ENCODE measurements around the gene RAB22A. TPM values are rescaled to one million over a fixed set of nuclear protein-coding genes. Genes with fewer than 3 reads are reported as not detected.

RAB22A gene
- total RNA-seq = 10 to 100 TPM; 17.5 to 22.0 TPM

DNA sequence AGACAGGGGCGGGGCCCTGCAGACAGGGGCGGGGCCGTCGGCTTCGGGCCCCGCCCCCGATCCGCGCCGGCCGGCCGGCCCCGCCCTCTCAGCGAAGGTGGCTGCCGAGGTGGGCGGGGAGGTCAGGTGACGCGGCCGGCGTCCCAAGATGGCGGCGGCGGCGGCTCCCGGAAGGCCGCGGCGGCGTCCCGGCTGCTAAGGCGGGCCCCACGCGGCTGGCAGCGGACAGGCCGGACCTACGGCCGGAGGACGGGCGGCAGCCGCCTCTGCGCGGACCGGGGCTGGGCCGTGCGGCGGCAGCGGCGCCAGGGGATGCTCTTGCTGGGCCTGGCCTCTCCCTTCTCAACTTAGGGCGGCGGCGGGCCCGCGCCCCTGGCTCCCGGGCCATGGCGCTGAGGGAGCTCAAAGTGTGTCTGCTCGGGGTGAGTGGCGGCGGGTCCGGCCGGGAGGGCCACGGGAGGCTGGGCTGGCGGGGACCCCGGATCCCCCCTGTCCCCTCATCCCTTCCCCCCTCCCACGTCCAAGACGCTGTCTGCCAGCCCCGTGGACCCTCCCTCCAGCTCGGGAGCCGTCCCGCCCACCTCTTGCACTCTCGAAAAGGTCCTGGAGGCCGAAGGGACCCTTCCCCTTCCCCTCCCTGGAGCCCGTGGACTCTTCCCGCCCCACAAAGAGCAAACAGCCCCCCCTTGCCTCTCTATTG, at the start of gene RAB22A:
Gene RAB22A (plus strand): TSS at position 125 of the 700 bp plus-strand sequence. CDS start 262 bp downstream, at position 387.
- Histone ChIP-seq H3K4me3 (peak within 1 kb of the TSS; percentile 100), H3K27me3 (no peaks in the 10 kb centered on the region), H3K27ac (peak within 1 kb of the TSS; percentile 90), H3K9ac (ENCODE audit: low read depth in 2 of 2, low read length in 2 of 2) (peak within 1 kb of the TSS; percentile 85 to 99), H3K4me1 (peaks cover 11% of the 10 kb centered on the region), H3K9me3 (no peaks in the 10 kb centered on the region), H3K36me3 (no peaks in the 10 kb centered on the region)
- DNase-seq = peak; percentile 76
- intact Hi-C loops (cut with DNase I) = loop anchor here (2.0 kb wide), 1 partner anchor 79 kb away; the partner anchor contains the start of gene VAPB
- TF ChIP-seq, protein P1, sequence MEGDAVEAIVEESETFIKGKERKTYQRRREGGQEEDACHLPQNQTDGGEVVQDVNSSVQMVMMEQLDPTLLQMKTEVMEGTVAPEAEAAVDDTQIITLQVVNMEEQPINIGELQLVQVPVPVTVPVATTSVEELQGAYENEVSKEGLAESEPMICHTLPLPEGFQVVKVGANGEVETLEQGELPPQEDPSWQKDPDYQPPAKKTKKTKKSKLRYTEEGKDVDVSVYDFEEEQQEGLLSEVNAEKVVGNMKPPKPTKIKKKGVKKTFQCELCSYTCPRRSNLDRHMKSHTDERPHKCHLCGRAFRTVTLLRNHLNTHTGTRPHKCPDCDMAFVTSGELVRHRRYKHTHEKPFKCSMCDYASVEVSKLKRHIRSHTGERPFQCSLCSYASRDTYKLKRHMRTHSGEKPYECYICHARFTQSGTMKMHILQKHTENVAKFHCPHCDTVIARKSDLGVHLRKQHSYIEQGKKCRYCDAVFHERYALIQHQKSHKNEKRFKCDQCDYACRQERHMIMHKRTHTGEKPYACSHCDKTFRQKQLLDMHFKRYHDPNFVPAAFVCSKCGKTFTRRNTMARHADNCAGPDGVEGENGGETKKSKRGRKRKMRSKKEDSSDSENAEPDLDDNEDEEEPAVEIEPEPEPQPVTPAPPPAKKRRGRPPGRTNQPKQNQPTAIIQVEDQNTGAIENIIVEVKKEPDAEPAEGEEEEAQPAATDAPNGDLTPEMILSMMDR (IDR thresholded peaks at IDR 0.05) = no peak

GRCh38 chr20:58260006-58260405, 49.5 kb upstream of the RAB22A start:
- no peak overlapping the region for H3K4me3 ChIP-seq
- no peak overlapping the region for H3K9ac ChIP-seq (ENCODE audit: low read depth in 2 of 2, low read length in 2 of 2)
- TF ChIP-seq, protein P1 (IDR thresholded peaks at IDR 0.05) = no peak
- H3K27ac ChIP-seq = no peak overlapping the region
- H3K27me3 ChIP-seq = no peaks in the 10 kb centered on the region
- no peaks in the 10 kb centered on the region for H3K9me3 ChIP-seq
- intact Hi-C loops (cut with DNase I) = no loop called here
- H3K36me3 ChIP-seq = no peaks in the 10 kb centered on the region
- H3K4me1 ChIP-seq = peaks cover 5% of the 10 kb centered on the region
- no peak for DNase-seq

GRCh38 chr20:58261660-58262059, 47.9 kb upstream of the RAB22A start:
- TF ChIP-seq, protein P1 (IDR thresholded peaks at IDR 0.05) = no peak

GRCh38 chr20:58264271-58264670, 45.2 kb upstream of the RAB22A start:
- H3K36me3 ChIP-seq = no peaks in the 10 kb centered on the region
- no peak overlapping the region for H3K4me3 ChIP-seq
- no peak overlapping the region for H3K9ac ChIP-seq (ENCODE audit: low read depth in 2 of 2, low read length in 2 of 2)
- peaks cover 19% of the 10 kb centered on the region for H3K4me1 ChIP-seq
- TF ChIP-seq, protein P1 (IDR thresholded peaks at IDR 0.05) = no peak
- peak; percentile 38 for DNase-seq
- H3K27ac ChIP-seq = no peak overlapping the region
- no peaks in the 10 kb centered on the region for H3K27me3 ChIP-seq
- H3K9me3 ChIP-seq = no peaks in the 10 kb centered on the region
- intact Hi-C loops (cut with DNase I) = no loop called here

More at GRCh38 chr20:58261660-58262059, 47.9 kb upstream of the RAB22A start:
- Histone ChIP-seq H3K36me3 (no peaks in the 10 kb centered on the region), H3K27ac (no peak overlapping the region), H3K9ac (ENCODE audit: low read depth in 2 of 2, low read length in 2 of 2) (no peak overlapping the region), H3K9me3 (no peaks in the 10 kb centered on the region), H3K4me3 (no peak overlapping the region), H3K27me3 (no peaks in the 10 kb centered on the region), H3K4me1 (peaks cover 5% of the 10 kb centered on the region)
- intact Hi-C loops (cut with DNase I) = no loop called here
- no peak for DNase-seq

DNA sequence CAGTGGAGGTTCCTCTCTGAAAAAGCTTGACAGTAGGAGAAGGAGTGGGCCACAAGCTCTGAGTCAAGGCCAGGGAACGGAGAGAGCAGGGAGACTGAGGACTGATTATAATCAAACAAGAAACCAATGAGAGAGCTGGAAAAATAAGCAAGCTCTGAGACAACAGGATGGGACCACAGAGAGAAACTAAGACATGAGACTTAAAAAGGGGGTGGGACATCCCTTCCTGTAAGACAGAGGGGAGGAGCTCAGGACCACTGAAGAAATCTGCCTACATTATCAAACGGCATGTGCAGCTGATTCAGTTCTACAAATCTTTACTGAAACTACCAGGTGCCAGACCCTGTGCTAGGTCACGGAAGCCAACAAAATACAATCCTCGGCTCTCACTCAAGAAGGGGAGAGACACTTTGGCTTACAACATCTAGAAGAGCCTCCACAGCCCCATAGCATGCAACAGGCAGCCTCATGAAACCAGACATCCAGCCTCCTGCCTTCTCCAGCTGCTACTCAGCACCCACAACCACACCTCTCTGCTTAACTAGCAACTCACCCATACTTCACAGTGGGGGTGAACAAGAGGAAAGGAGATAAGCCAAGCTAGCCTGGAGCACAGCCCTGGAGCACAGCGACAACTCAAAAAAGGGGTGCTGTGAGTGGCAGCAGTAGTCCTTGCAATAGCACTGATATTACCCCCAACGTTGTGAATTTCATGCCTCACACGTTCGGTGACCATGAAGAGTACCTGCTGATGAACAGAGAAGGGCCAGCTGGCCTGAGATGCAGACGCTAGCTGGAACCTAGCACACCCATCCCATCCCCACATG, 41.9 kb upstream of the RAB22A start:
- H3K36me3 ChIP-seq = no peaks in the 10 kb centered on the region
- peaks cover 19% of the 10 kb centered on the region for H3K4me1 ChIP-seq
- H3K27me3 ChIP-seq = no peaks in the 10 kb centered on the region
- no peak for DNase-seq
- H3K9me3 ChIP-seq = no peaks in the 10 kb centered on the region
- no peak overlapping the region for H3K9ac ChIP-seq (ENCODE audit: low read depth in 2 of 2, low read length in 2 of 2)
- H3K4me3 ChIP-seq = no peak overlapping the region
- TF ChIP-seq, protein P1 (IDR thresholded peaks at IDR 0.05) = no peak
- intact Hi-C loops (cut with DNase I) = no loop called here
- no peak overlapping the region for H3K27ac ChIP-seq
